Lung (tissue), 12 donors: Measurements from ENCODE around the gene FA2H. TPM values are rescaled to one million over a fixed set of nuclear protein-coding genes. Genes with fewer than 3 reads are reported as not detected.

Experiments used
- ATAC-seq: fragments of 200-7000 bp; cut with Tn5 transposase; one replicate; pipeline ENCODE4 v1.9.1; 2020; ENCODE audit warnings: moderate number of reproducible peaks; ENCODE audit not compliant: insufficient read depth, low FRiP score
- DNase-seq, 3 donors: peaks; one replicate each; pipeline ENCODE4 v3.0.0-alpha.2; 2013 to 2017
- H3K27ac ChIP-seq, 2 donors: one replicate each; pipeline ENCODE4 v1.5.1; 2013; ENCODE audit warnings: mild to moderate bottlenecking in 2 of 2, moderate library complexity in 2 of 2, control low read depth in 1 of 2, inconsistent platforms in 1 of 2, low read depth in 1 of 2, low read length in 1 of 2
- H3K27me3 ChIP-seq, 3 donors: one replicate each; pipeline ENCODE4 v1.5.1; 2013; ENCODE audit warnings: low read length in 2 of 3; ENCODE audit not compliant: control insufficient read depth in 3 of 3, insufficient read depth in 3 of 3
- H3K36me3 ChIP-seq, 4 donors: one replicate each; pipeline ENCODE4 v1.5.1; 2013; ENCODE audit warnings: low read length in 4 of 4, mild to moderate bottlenecking in 1 of 4, moderate library complexity in 1 of 4; ENCODE audit not compliant: control insufficient read depth in 4 of 4, insufficient read depth in 4 of 4
- H3K4me1 ChIP-seq, 5 donors: one replicate each; pipeline ENCODE4 v1.5.1; 2013; ENCODE audit warnings: low read length in 5 of 5, mild to moderate bottlenecking in 2 of 5, moderate library complexity in 1 of 5; ENCODE audit not compliant: control insufficient read depth in 5 of 5, insufficient read depth in 5 of 5
- H3K4me3 ChIP-seq: one replicate; pipeline ENCODE4 v1.5.1; 2013; ENCODE audit warnings: mild to moderate bottlenecking, control low read depth, moderate library complexity
- H3K9ac ChIP-seq, 2 donors: one replicate each; pipeline ENCODE4 v1.5.1; 2013; ENCODE audit warnings: low read length in 2 of 2, control low read depth in 1 of 2; ENCODE audit not compliant: insufficient read depth in 1 of 2
- H3K9me3 ChIP-seq, 4 donors: one replicate each; pipeline ENCODE4 v1.5.1; 2013; ENCODE audit warnings: low read length in 3 of 4, mild to moderate bottlenecking in 1 of 4, moderate library complexity in 1 of 4; ENCODE audit not compliant: control insufficient read depth in 4 of 4, insufficient read depth in 3 of 4
- CTCF ChIP-seq: IDR thresholded peaks from 2 replicates; pipeline ENCODE4 v1.5.1; 2012; ENCODE audit warnings: mild to moderate bottlenecking; ENCODE audit errors: control extremely low read depth, extremely low read depth
- WGBS, 2 donors: extraction: QIAGEN DNeasy Blood & Tissue Kit; methylation state at CpG; one replicate each; pipeline ENCODE4 v1.1.7; 2013; 5-methylcytosine and 5-hydroxymethylcytosine counted together
- polyA plus RNA-seq, 2 donors: library from polyadenylated mRNA; stranded (reverse); fragments of 200-250 nt; gene quantifications; one replicate each; pipeline ENCODE4 v1.2.1, GENCODE V29; 2013
- total RNA-seq, 2 donors: library from RNA; depleted of rRNA in 1 of 2; stranded (reverse); fragments of >200 nt in 1 of 2; gene quantifications; one replicate each; pipeline ENCODE4 v1.2.1, GENCODE V29; 2014 to 2021
- donor health status: control.
- donor health status: control.
- donor health status: Bipolar disorder and iron deficiency.
- donor health status: healthy.
- donor health status: DM: yes; HTN: yes; CAD: no.

The FA2H gene
- total and polyA plus RNA-seq, 4 donors = 2.1 to 7.1 (median 4.7) TPM

- no peak for TF ChIP-seq CTCF
- ATAC-seq (no peak), DNase-seq (peak in 1 of 3 donors; percentile 30)
- 54 to 55% methylated on average over 10 of the region's 10 CpGs for WGBS, 2 donors
- no peak overlapping the region for H3K9ac ChIP-seq
- no peak overlapping the region for H3K27ac ChIP-seq
- no peaks in the 10 kb centered on the region for H3K27me3 ChIP-seq
- no peaks in the 10 kb centered on the region for H3K36me3 ChIP-seq
- H3K4me3 ChIP-seq = no peak overlapping the region
- H3K4me1 ChIP-seq = no peaks in the 10 kb centered on the region
- peaks cover 0 to 2% (median 0%) of the 10 kb centered on the region in 4 donors for H3K9me3 ChIP-seq
These were observed 32.6 kb downstream of the FA2H start for GRCh38 chr16:74742051-74742481.

GRCh38 chr16:74740795-74741304, 33.8 kb downstream of the FA2H start:
- WGBS, 2 donors = 83 to 89% methylated on average over 13 of the region's 13 CpGs
- Histone ChIP-seq H3K27ac (no peak overlapping the region), H3K4me1 (no peaks in the 10 kb centered on the region), H3K27me3 (no peaks in the 10 kb centered on the region), H3K36me3 (no peaks in the 10 kb centered on the region), H3K9ac (no peak overlapping the region), H3K9me3 (peaks cover 0 to 2% (median 0%) of the 10 kb centered on the region in 4 donors), H3K4me3 (no peak overlapping the region)
- DNase-seq (no peak), ATAC-seq (no peak)
- no peak for TF ChIP-seq CTCF

GRCh38 chr16:74739275-74739674, 35.3 kb downstream of the FA2H start:
- H3K9me3 ChIP-seq = no peaks in the 10 kb centered on the region
- no peak for TF ChIP-seq CTCF
- H3K9ac ChIP-seq = no peak overlapping the region
- H3K36me3 ChIP-seq = no peaks in the 10 kb centered on the region
- DNase-seq = no peak
- no peak overlapping the region for H3K4me3 ChIP-seq
- no peak overlapping the region for H3K27ac ChIP-seq
- no peak for ATAC-seq
- H3K4me1 ChIP-seq = peaks cover 0 to 12% (median 0%) of the 10 kb centered on the region in 5 donors
- WGBS, 2 donors = 85 to 93% methylated on average over 6 of the region's 6 CpGs
- no peaks in the 10 kb centered on the region for H3K27me3 ChIP-seq

GRCh38 chr16:74738816-74739215, 35.8 kb downstream of the FA2H start:
- ATAC-seq (no peak), DNase-seq (no peak)
- Histone ChIP-seq H3K27ac (no peak overlapping the region), H3K27me3 (no peaks in the 10 kb centered on the region), H3K9ac (no peak overlapping the region), H3K36me3 (no peaks in the 10 kb centered on the region), H3K4me3 (no peak overlapping the region), H3K9me3 (no peaks in the 10 kb centered on the region), H3K4me1 (peaks cover 0 to 14% (median 0%) of the 10 kb centered on the region in 5 donors)
- 96% methylated on average over 11 of the region's 11 CpGs for WGBS, 2 donors
- TF ChIP-seq CTCF = no peak
